WERI-Rb-1 (cell line): ENCODE measurements around the gene WWTR1.

Experiments
- DNase-seq: peaks from one replicate; pipeline ENCODE4 v3.0.0-alpha.2; 2020
- H3K27ac ChIP-seq: fragments of 250-450 bp; sonication (Bioruptor Pico); 2 replicates; pipeline ENCODE4 v1.5.1; 2020; ENCODE audit warnings: mild to moderate bottlenecking, moderate library complexity
- H3K27me3 ChIP-seq: fragments of 250-450 bp; sonication (Bioruptor Pico); 2 replicates; pipeline ENCODE4 v1.5.1; 2021; ENCODE audit warnings: mild to moderate bottlenecking, low read depth, moderate library complexity; ENCODE audit not compliant: insufficient read depth, severe bottlenecking
- H3K36me3 ChIP-seq: fragments of 250-450 bp; sonication (Bioruptor Pico); 2 replicates; pipeline ENCODE4 v1.5.1; 2020; ENCODE audit warnings: mild to moderate bottlenecking, moderate library complexity
- H3K4me3 ChIP-seq: 2 replicates; pipeline ENCODE4 v1.5.1; 2011; ENCODE audit warnings: low read depth, mild to moderate bottlenecking, control low read depth, low read length
- H3K9me3 ChIP-seq: fragments of 250-450 bp; sonication (Bioruptor Pico); 2 replicates; pipeline ENCODE4 v1.5.1; 2021; ENCODE audit warnings: mild to moderate bottlenecking, moderate library complexity; ENCODE audit not compliant: severe bottlenecking
- TF ChIP-seq, protein P1 (sequence below): IDR thresholded peaks from 2 replicates; pipeline ENCODE4 v1.5.1; 2011; ENCODE audit warnings: low read depth, mild to moderate bottlenecking, control low read depth, inconsistent platforms, low read length

The WWTR1 gene

DNA sequence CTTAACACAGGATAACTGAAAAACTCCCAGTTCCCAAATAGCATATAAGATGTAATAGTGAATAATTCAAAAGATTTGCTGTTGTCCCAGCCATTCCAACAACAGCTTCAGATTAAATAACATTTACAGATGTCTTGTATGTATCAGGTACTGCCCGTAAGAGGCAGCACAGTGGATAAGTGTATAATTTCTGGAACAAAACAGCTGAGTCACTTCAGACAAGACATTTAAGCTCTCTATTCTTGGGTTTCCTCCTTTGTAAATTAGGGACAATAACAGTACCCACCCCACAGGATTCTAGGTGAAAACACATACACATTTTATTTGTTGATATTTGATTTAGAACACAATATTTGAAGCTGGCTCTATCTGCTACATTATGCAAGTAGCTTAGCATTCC, 2.6 kb upstream of the WWTR1 start:
- Histone ChIP-seq H3K4me3 (no peak overlapping the region), H3K36me3 (no peaks in the 10 kb centered on the region), H3K27ac (no peak overlapping the region), H3K27me3 (no peaks in the 10 kb centered on the region), H3K9me3 (peaks cover 4% of the 10 kb centered on the region)
- TF ChIP-seq, protein P1, sequence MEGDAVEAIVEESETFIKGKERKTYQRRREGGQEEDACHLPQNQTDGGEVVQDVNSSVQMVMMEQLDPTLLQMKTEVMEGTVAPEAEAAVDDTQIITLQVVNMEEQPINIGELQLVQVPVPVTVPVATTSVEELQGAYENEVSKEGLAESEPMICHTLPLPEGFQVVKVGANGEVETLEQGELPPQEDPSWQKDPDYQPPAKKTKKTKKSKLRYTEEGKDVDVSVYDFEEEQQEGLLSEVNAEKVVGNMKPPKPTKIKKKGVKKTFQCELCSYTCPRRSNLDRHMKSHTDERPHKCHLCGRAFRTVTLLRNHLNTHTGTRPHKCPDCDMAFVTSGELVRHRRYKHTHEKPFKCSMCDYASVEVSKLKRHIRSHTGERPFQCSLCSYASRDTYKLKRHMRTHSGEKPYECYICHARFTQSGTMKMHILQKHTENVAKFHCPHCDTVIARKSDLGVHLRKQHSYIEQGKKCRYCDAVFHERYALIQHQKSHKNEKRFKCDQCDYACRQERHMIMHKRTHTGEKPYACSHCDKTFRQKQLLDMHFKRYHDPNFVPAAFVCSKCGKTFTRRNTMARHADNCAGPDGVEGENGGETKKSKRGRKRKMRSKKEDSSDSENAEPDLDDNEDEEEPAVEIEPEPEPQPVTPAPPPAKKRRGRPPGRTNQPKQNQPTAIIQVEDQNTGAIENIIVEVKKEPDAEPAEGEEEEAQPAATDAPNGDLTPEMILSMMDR, result no peak
- no peak for DNase-seq

DNA sequence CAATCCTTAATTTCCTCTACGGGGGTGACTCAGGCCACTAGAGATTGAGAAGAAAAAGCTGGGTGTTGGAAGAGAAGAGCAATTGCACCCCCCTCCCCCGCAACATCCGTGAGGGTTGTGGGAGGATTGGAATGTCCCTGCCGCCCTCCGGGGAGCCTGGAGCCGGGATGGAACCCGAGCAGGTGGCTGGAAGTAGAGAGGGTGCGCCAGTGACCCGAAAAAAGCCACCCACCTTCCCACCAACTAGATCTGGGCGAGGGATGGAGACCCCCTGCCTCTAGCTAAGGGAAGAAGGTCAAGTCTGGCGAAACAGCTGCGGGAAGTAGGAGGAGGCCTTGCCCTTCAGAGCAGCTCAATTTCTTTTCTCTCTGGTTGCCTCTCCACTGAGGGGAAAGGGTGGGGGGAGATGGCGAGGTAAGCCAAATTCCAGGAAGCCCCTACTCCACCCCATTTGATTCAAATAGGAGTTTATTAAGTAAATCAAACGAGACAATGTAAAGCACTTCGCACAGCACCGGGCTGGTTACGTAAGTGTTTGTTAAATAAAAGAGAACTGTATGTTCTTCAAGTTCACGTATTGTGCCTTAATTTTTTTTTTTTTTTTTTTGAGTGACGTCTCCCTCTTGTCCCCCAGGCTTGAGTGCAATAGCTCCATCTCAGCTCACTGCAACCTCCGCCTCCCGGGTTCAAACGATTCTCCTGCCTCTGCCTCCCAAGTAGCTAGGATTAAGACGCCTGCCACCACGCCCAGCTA, 1.1 kb upstream of the WWTR1 start:
- Histone ChIP-seq H3K9me3 (peaks cover 4% of the 10 kb centered on the region), H3K4me3 (0 out of 2 replicates have a peak overlapping the region, but pooled peaks have one; percentile 17), H3K36me3 (no peaks in the 10 kb centered on the region), H3K27ac (no peak overlapping the region), H3K27me3 (no peaks in the 10 kb centered on the region)
- DNase-seq, result no peak
- TF ChIP-seq, protein P1, result no peak

DNA sequence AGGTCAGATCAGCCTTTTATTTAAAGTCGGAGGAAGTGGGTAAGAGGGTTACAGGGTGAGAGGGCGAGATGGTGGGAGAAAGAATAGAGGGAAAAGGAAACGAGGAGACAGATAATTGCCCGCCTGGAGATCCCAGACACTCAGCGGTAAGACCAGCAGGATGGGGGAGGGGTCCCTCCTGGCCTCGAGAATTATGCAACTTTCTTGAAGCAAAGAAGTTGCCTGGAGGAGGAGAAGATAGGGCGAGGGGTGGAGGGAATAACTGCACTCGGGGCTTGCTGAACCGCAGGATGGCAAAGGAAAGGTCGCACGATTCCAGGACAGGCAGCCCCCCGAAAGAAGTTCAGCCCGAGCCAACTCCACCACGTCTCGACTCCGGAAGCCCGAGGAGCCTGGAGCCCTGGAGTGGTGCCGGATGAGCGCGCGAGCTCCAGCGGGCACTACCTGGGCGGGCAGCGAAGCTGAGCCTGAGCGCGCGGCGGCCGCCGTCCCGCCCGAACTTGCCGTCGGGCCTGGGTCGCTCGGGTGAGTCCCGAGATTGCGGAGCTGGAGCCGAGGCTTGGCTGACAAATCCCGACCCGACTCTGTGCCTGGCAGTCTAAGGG, 402 bp downstream of the WWTR1 start:
- Histone ChIP-seq H3K4me3 (no peak overlapping the region), H3K9me3 (peaks cover 4% of the 10 kb centered on the region), H3K27me3 (no peaks in the 10 kb centered on the region), H3K27ac (no peak overlapping the region), H3K36me3 (no peaks in the 10 kb centered on the region)
- no peak for DNase-seq
- TF ChIP-seq, protein P1, result no peak

DNA sequence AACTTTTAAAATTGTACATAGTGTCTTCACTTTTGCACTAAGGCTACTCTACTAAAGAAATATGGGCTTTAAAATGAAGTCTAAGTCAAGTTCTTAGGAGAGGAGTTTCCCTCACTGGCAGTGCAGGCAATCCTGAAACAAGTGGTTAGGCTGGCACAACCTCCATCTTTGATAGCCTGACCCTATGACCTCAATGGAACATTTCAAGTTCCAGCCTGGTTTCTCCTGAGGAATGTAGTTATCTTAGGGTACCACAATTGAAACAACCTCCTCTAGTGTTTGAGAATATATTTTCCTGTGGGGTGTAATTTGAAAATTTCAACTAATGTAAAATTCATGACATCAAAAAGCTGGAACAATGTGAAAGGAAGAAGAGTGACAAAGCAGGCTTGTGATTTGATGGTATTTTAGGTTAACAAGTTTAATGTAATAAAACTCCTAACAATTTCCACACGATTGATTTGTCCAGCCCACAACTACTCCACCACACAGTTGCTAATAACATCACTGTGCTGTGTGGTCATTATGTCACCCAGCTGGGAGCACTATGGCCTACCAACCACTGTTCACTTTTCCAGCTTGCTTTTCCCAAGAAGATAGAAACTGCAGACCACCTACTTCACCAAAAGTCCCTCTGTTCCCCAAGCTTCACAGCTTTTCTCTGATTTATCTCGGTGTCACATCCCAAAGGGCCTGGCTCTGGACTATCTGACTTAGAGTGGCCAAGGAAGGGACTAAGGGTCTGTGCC, 1.8 kb downstream of the WWTR1 start:
- Histone ChIP-seq H3K27me3 (no peaks in the 10 kb centered on the region), H3K27ac (no peak overlapping the region), H3K9me3 (peaks cover 4% of the 10 kb centered on the region), H3K36me3 (no peaks in the 10 kb centered on the region), H3K4me3 (no peak overlapping the region)
- no peak for DNase-seq
- TF ChIP-seq, protein P1, result no peak

DNA sequence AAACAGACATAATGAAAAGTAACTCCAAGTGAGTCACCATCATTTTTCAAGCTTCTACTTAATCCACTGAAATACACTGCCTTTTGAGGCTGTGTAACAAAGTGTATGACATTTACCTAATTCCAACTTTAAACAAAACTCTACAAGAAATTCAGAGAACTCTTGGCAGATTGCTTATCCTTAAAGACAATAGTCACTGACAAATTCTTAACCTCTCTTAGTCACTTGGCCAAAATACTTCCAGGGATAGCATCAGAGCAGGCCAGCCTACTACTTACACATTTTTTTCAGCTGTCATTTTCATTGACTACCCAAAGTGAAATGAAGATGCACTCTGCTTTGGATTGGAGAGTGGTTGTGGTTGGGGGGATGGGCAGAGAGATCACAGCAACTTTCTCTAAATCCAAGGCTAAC, 3.6 kb downstream of the WWTR1 start:
- Histone ChIP-seq H3K36me3 (no peaks in the 10 kb centered on the region), H3K27ac (no peak overlapping the region), H3K27me3 (no peaks in the 10 kb centered on the region), H3K4me3 (no peak overlapping the region), H3K9me3 (peaks cover 4% of the 10 kb centered on the region)
- TF ChIP-seq, protein P1, result no peak
- DNase-seq, result no peak
